Measurements from ENCODE around the gene NSUN2. TPM values are rescaled to one million over a fixed set of nuclear protein-coding genes. Genes with fewer than 3 reads are reported as not detected.
"Not testable (repeated sequence)": the region's sequence is repeated elsewhere in the genome, so short reads cannot be mapped to it uniquely, and the experiment has no call there.

Gene NSUN2
- total RNA-seq, result 100 to 1,000 TPM in 1 of 2 experiments, 10 to 100 TPM in 1; 79.8 to 111 TPM

DNA sequence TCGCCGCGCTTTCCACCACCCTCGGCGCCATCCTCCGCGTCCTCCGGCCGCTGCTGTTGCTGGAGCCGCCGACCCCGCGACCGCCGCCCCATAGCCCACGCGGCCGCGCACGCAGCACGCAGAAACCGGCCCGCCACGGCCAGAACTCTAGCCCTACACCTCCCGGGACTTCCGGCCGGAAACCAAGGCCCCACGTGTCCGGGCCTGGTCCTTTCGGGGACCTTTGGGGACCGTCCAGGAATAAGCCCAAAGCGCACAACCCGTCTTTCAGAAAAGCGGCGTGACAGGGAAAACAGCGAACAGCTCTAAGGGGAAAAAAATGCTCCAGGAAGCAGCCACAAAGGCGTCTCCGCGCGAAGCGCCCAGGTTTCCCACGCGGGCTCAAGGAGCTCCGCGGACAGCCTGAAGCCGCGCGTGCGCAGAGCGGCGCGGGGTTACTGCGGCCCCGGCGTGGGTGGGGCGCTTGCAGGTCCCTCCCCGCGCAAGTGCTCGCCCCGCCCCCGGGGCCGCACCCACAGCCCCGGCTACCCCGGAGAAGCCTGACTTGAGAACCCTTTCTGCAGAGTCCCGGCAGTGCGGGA lies at the start of gene NSUN2, which contains the start of gene SRD5A1:
Gene NSUN2 (minus strand): TSS at position 157 of the 581 bp plus-strand sequence. CDS start 65 bp downstream, at position 92.
Gene SRD5A1 (plus strand): TSS at position 553 of the 581 bp plus-strand sequence. CDS start 137 bp downstream, outside the sequence.
- Mint-ChIP-seq H3K4me1 (peaks cover 43% of the 10 kb centered on the region), H3K36me3 (peaks cover 44% of the 10 kb centered on the region)
- peak; percentile 91 for ATAC-seq

DNA sequence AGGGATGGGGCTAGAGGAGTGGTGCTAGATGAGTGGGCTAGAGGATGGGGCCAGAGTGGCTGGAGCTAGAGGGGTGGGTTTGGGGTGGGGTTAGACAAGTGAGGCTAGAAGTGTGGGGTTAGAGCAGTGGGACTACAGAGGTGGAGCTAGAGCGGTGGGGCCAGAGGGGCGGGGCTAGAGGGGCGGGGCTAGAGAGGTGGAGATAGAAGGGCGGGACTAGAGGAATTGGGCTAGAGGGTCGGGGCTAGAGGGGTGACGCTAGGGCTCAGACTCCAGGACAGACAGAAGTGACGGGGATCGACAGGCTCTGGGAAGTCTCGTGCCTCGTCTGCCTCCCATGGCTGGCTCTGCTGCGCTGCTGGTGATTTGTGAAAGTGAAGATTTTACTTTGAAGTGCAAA lies 49.4 kb upstream of the NSUN2 start:
- H3K4me1 Mint-ChIP-seq, result no peaks in the 10 kb centered on the region
- H3K9me3 Mint-ChIP-seq (ENCODE audit: low read depth), result no peaks in the 10 kb centered on the region
- H3K27ac Mint-ChIP-seq, result no peak overlapping the region
- no peaks in the 10 kb centered on the region for H3K36me3 Mint-ChIP-seq
- peaks cover 29% of the 10 kb centered on the region for H3K27me3 Mint-ChIP-seq
- H3K4me3 Mint-ChIP-seq, result no peak overlapping the region
- CTCF ChIA-PET, result no interaction called here
- ATAC-seq (no peak), DNase-seq (no peak)

More for the DNA sequence above, at the start of gene NSUN2, which contains the start of gene SRD5A1:
- Mint-ChIP-seq H3K4me3 (peak within 1 kb of the TSS; percentile 97), H3K9me3 (ENCODE audit: low read depth) (no peaks in the 10 kb centered on the region), H3K27ac (peak within 1 kb of the TSS; percentile 98), H3K27me3 (no peaks in the 10 kb centered on the region)
- CTCF ChIA-PET, result interaction anchor here (0.6 to 2.8 kb wide), 6 partner anchors 15 to 1142 kb away, joined by 3 to 15 read pairs (median 3); partner anchors contain the start of gene MED10
- peak; percentile 92 for DNase-seq

- DNase-seq (no peak), ATAC-seq (no peak)
- no peaks in the 10 kb centered on the region for H3K4me1 Mint-ChIP-seq
- no peak overlapping the region for H3K27ac Mint-ChIP-seq
- no peaks in the 10 kb centered on the region for H3K36me3 Mint-ChIP-seq
- CTCF ChIA-PET, result no interaction called here
- H3K27me3 Mint-ChIP-seq, result peaks cover 24% of the 10 kb centered on the region
- H3K4me3 Mint-ChIP-seq, result no peak overlapping the region
- H3K9me3 Mint-ChIP-seq (ENCODE audit: low read depth), result no peaks in the 10 kb centered on the region
Measured at GRCh38 chr5:6681682-6682081, 48.8 kb upstream of the NSUN2 start.

- CTCF ChIA-PET, result no interaction called here
- peaks cover 16% of the 10 kb centered on the region for H3K27me3 Mint-ChIP-seq
- no peaks in the 10 kb centered on the region for H3K4me1 Mint-ChIP-seq
- H3K4me3 Mint-ChIP-seq, result no peak overlapping the region
- no peak overlapping the region for H3K27ac Mint-ChIP-seq
- DNase-seq (no peak), ATAC-seq (no peak)
- no peaks in the 10 kb centered on the region for H3K36me3 Mint-ChIP-seq
- peaks cover 2% of the 10 kb centered on the region for H3K9me3 Mint-ChIP-seq (ENCODE audit: low read depth)
Measured at GRCh38 chr5:6680922-6681321, 48.1 kb upstream of the NSUN2 start.

DNA sequence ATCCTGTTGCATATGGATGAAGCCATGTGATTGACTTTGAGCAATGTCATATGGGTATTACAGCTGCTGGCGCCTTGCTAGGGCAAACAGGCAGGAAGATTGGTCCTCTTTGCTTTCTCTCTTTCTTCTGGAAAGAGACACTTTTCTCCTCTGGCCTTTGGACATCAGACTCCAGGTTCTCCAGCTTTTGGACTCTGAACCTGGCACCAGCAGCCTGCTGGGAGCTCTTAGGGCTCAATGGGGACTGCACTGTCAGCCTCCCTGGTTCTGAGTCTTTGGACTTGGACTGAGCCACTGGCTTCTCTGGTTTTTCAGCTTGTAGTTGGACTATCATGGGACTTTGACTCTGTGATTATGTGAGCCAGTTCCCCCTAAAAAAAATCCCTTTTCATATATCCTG lies 45.5 kb upstream of the NSUN2 start:
- peaks cover 8% of the 10 kb centered on the region for H3K27me3 Mint-ChIP-seq
- H3K4me1 Mint-ChIP-seq, result no peaks in the 10 kb centered on the region
- CTCF ChIA-PET, result no interaction called here
- peaks cover 2% of the 10 kb centered on the region for H3K36me3 Mint-ChIP-seq
- ATAC-seq (no peak), DNase-seq (no peak)
- no peak overlapping the region for H3K27ac Mint-ChIP-seq
- H3K9me3 Mint-ChIP-seq (ENCODE audit: low read depth), result peaks cover 2% of the 10 kb centered on the region
- no peak overlapping the region for H3K4me3 Mint-ChIP-seq

- DNase-seq (no peak), ATAC-seq (no peak)
- H3K36me3 Mint-ChIP-seq, result peaks cover 2% of the 10 kb centered on the region
- no peak overlapping the region for H3K27ac Mint-ChIP-seq
- H3K9me3 Mint-ChIP-seq (ENCODE audit: low read depth), result peaks cover 2% of the 10 kb centered on the region
- no peaks in the 10 kb centered on the region for H3K4me1 Mint-ChIP-seq
- H3K4me3 Mint-ChIP-seq, result no peak overlapping the region
- CTCF ChIA-PET, result no interaction called here
- H3K27me3 Mint-ChIP-seq, result peaks cover 6% of the 10 kb centered on the region
Measured at GRCh38 chr5:6676702-6677101, 43.9 kb upstream of the NSUN2 start.

DNA sequence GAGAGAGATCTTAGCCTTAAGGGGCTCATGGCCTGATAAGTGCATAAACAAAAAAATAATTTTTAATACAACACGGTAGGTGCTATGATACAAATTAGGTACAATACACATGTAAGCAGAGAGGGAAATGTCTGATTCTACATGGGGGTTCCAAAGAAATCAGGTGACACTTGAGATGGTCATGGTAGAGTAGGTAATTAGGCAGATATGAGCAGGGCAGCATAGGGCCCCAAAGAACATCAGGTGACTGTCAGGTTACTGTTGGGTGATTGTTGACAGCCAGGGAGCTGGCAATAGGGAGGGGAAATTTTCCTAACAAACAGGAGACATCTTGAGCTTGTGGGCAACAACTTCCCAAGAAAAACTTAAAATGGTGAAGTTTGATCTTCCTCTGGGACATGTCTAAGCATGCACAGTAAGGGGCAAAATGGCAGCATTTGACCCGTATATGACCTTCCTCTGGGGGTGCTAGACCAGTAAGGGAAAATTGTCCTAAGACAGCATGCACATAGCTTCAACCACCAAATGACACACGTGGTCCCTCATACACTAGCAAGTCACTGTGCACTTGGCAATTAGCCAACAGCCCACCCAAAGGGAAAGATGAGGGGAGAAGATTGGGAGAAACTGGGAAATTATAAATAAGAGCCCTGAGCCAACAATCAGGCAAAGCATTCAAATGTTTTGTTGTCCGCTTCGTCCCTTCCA lies 43.1 kb upstream of the NSUN2 start:
- Mint-ChIP-seq H3K36me3 (peaks cover 6% of the 10 kb centered on the region), H3K27ac (no peak overlapping the region), H3K4me1 (no peaks in the 10 kb centered on the region), H3K9me3 (ENCODE audit: low read depth) (peaks cover 2% of the 10 kb centered on the region), H3K27me3 (peaks cover 4% of the 10 kb centered on the region), H3K4me3 (no peak overlapping the region)
- no peak for ATAC-seq
- no peak for DNase-seq
- CTCF ChIA-PET, result no interaction called here

GRCh38 chr5:6674886-6675285 lies 42.0 kb upstream of the NSUN2 start:
- DNase-seq (no peak), ATAC-seq (no peak)
- CTCF ChIA-PET, result no interaction called here
- H3K27ac Mint-ChIP-seq, result no peak overlapping the region
- H3K9me3 Mint-ChIP-seq (ENCODE audit: low read depth), result peaks cover 2% of the 10 kb centered on the region
- H3K4me1 Mint-ChIP-seq, result no peaks in the 10 kb centered on the region
- H3K4me3 Mint-ChIP-seq, result no peak overlapping the region
- H3K27me3 Mint-ChIP-seq, result peaks cover 4% of the 10 kb centered on the region
- peaks cover 12% of the 10 kb centered on the region for H3K36me3 Mint-ChIP-seq

DNA sequence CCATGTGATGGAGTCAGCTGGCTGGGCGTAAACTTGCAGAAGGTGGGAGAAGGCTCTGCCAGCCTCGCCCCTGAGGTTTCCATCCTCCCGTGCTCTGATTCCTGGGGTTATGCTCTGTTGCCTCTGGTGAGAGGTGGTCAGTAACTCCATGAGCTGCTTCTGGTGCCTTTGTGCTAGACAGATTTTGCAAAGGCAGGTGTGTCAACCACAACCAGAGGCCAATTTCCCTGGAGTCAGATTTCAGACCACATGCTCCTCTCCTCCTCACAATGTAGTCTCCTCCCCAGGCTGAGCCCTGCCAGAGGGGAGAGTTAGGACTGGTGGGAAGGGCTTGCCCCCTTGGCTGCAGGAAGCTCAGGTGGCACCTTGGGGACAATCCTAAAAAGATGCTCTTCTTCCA lies 41.6 kb upstream of the NSUN2 start:
- Mint-ChIP-seq H3K4me1 (no peaks in the 10 kb centered on the region), H3K4me3 (no peak overlapping the region), H3K27ac (no peak overlapping the region), H3K36me3 (peaks cover 12% of the 10 kb centered on the region), H3K27me3 (peaks cover 4% of the 10 kb centered on the region), H3K9me3 (ENCODE audit: low read depth) (peaks cover 2% of the 10 kb centered on the region)
- DNase-seq, result no peak
- ATAC-seq, result no peak
- CTCF ChIA-PET, result no interaction called here

- no peaks in the 10 kb centered on the region for H3K4me1 Mint-ChIP-seq
- no peak overlapping the region for H3K27ac Mint-ChIP-seq
- DNase-seq (no peak), ATAC-seq (no peak)
- H3K36me3 Mint-ChIP-seq, result peaks cover 12% of the 10 kb centered on the region
- CTCF ChIA-PET, result no interaction called here
- no peak overlapping the region for H3K4me3 Mint-ChIP-seq
- peaks cover 4% of the 10 kb centered on the region for H3K27me3 Mint-ChIP-seq
- peaks cover 2% of the 10 kb centered on the region for H3K9me3 Mint-ChIP-seq (ENCODE audit: low read depth)
Measured at GRCh38 chr5:6673963-6674362, 41.1 kb upstream of the NSUN2 start.

- Mint-ChIP-seq H3K36me3 (peaks cover 12% of the 10 kb centered on the region), H3K27ac (no peak overlapping the region), H3K4me3 (no peak overlapping the region), H3K9me3 (ENCODE audit: low read depth) (peaks cover 2% of the 10 kb centered on the region), H3K27me3 (no peaks in the 10 kb centered on the region), H3K4me1 (no peaks in the 10 kb centered on the region)
- DNase-seq (no peak), ATAC-seq (no peak)
- CTCF ChIA-PET, result no interaction called here
Measured at GRCh38 chr5:6673031-6673430, 40.2 kb upstream of the NSUN2 start.

GRCh38 chr5:6668717-6669116 lies 35.9 kb upstream of the NSUN2 start:
- ATAC-seq; H3K9me3 Mint-ChIP-seq (ENCODE audit: low read depth); CTCF ChIA-PET; H3K27me3 Mint-ChIP-seq; H3K27ac Mint-ChIP-seq; H3K4me3 Mint-ChIP-seq; H3K4me1 Mint-ChIP-seq; DNase-seq: not testable (repeated sequence)
- peaks cover 11% of the 10 kb centered on the region for H3K36me3 Mint-ChIP-seq

DNA sequence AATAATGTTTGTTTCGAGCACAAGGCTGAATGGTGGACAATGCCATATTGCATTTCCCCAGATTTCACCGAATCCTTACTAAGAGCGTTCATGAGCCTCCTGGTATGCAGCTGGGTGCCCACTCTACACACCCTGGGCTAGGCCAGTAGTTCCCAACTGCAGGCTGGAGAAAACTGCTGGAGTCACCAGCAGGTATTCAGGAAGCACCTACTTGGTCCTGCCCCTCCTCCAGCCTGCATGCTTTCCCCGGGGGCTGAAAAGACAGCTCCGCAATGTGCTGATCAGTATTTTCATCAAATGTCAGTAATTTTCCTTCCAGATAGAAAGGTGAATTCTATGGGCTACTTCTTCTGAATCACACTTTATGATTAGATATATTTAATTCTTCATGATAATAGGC lies 34.8 kb upstream of the NSUN2 start:
- H3K4me1 Mint-ChIP-seq, result no peaks in the 10 kb centered on the region
- DNase-seq, result no peak
- H3K36me3 Mint-ChIP-seq, result peaks cover 10% of the 10 kb centered on the region
- H3K4me3 Mint-ChIP-seq, result no peak overlapping the region
- ATAC-seq, result no peak
- no peaks in the 10 kb centered on the region for H3K27me3 Mint-ChIP-seq
- H3K27ac Mint-ChIP-seq, result no peak overlapping the region
- H3K9me3 Mint-ChIP-seq (ENCODE audit: low read depth), result no peaks in the 10 kb centered on the region
- CTCF ChIA-PET, result no interaction called here

- Mint-ChIP-seq H3K4me3 (no peak overlapping the region), H3K27ac (no peak overlapping the region), H3K4me1 (no peaks in the 10 kb centered on the region), H3K27me3 (no peaks in the 10 kb centered on the region), H3K36me3 (peaks cover 13% of the 10 kb centered on the region), H3K9me3 (ENCODE audit: low read depth) (no peaks in the 10 kb centered on the region)
- DNase-seq, result no peak
- CTCF ChIA-PET, result no interaction called here
- ATAC-seq, result no peak
Measured at GRCh38 chr5:6666762-6667161, 33.9 kb upstream of the NSUN2 start.

Data from activated CD8-positive, alpha-beta memory T cell treated with anti-CD3 and anti-CD28 coated beads, Interleukin-2, amount 10 ng/mL, durations not matched to agents 7 days and 5 days (primary cell).